A549 (cell line): ENCODE measurements around the gene KRT79.

Experiments
- BHLHE40 ChIP-seq: IDR thresholded peaks from 2 replicates; pipeline ENCODE4 v1.6.1; 2012; ENCODE audit warnings: low read depth, low read length, inconsistent platforms
- CEBPB ChIP-seq, 2 experiments: fragments of >200 bp in 1 of 2; sonication (Bioruptor Twin) in 1 of 2; formaldehyde crosslinking in 1 of 2; IDR thresholded peaks; 2 replicates each; pipeline ENCODE4 v1.6.1; 2012 to 2016
- CHD4 ChIP-seq: fragments of 200-600 bp; sonication (generic); IDR thresholded peaks from 2 replicates; pipeline ENCODE4 v1.6.1; 2016; ENCODE audit warnings: antibody characterized with exemption, mild to moderate bottlenecking, borderline replicate concordance
- EP300 ChIP-seq, 2 experiments: fragments of >200 bp; sonication (Bioruptor Twin); formaldehyde crosslinking; IDR thresholded peaks; 2 replicates in 1 of 2; 3 replicates in 1 of 2; pipeline ENCODE4 v1.6.1; 2016 to 2017
- KDM1A ChIP-seq: fragments of 200-600 bp; sonication (generic); IDR thresholded peaks from 2 replicates; pipeline ENCODE4 v1.6.1; 2016; ENCODE audit warnings: low read depth, mild to moderate bottlenecking
- POLR2A ChIP-seq: IDR thresholded peaks from 2 replicates; pipeline ENCODE4 v1.6.1; 2012; ENCODE audit warnings: mild to moderate bottlenecking, low read length
- TF ChIP-seq, protein P1 (sequence below): fragments of >200 bp; sonication (Bioruptor Twin); formaldehyde crosslinking; IDR thresholded peaks from 3 replicates; pipeline ENCODE4 v1.5.1; 2016
- TF ChIP-seq, protein P2 (sequence below): fragments of 450-650 bp; IDR thresholded peaks from 2 replicates; pipeline ENCODE4 v1.6.1; 2014; ENCODE audit warnings: antibody characterized with exemption
- TF ChIP-seq, protein P3 (sequence below): fragments of 200-600 bp; sonication (generic); IDR thresholded peaks from 2 replicates; pipeline ENCODE4 v1.6.1; 2016; ENCODE audit warnings: antibody characterized with exemption, mild to moderate bottlenecking, moderate library complexity
- TF ChIP-seq, protein P4 (sequence below): fragments of 250-450 bp; sonication (Bioruptor Pico); IDR thresholded peaks from 2 replicates; pipeline ENCODE4 v1.5.0; 2021; ENCODE audit warnings: mild to moderate bottlenecking, moderate library complexity, borderline replicate concordance

GRCh38 chr12:52832451-52832850 is 1.7 kb downstream of the KRT79 start:
- TF ChIP-seq CEBPB (IDR thresholded peaks at IDR 0.05) (no peak), POLR2A (no peak), CHD4 (no peak), KDM1A (no peak), BHLHE40 (no peak), EP300 (IDR thresholded peaks at IDR 0.05) (no peak)
- TF ChIP-seq, protein P1, sequence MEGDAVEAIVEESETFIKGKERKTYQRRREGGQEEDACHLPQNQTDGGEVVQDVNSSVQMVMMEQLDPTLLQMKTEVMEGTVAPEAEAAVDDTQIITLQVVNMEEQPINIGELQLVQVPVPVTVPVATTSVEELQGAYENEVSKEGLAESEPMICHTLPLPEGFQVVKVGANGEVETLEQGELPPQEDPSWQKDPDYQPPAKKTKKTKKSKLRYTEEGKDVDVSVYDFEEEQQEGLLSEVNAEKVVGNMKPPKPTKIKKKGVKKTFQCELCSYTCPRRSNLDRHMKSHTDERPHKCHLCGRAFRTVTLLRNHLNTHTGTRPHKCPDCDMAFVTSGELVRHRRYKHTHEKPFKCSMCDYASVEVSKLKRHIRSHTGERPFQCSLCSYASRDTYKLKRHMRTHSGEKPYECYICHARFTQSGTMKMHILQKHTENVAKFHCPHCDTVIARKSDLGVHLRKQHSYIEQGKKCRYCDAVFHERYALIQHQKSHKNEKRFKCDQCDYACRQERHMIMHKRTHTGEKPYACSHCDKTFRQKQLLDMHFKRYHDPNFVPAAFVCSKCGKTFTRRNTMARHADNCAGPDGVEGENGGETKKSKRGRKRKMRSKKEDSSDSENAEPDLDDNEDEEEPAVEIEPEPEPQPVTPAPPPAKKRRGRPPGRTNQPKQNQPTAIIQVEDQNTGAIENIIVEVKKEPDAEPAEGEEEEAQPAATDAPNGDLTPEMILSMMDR: no peak
- TF ChIP-seq, protein P2, sequence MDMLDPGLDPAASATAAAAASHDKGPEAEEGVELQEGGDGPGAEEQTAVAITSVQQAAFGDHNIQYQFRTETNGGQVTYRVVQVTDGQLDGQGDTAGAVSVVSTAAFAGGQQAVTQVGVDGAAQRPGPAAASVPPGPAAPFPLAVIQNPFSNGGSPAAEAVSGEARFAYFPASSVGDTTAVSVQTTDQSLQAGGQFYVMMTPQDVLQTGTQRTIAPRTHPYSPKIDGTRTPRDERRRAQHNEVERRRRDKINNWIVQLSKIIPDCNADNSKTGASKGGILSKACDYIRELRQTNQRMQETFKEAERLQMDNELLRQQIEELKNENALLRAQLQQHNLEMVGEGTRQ: no peak
- TF ChIP-seq, protein P3, sequence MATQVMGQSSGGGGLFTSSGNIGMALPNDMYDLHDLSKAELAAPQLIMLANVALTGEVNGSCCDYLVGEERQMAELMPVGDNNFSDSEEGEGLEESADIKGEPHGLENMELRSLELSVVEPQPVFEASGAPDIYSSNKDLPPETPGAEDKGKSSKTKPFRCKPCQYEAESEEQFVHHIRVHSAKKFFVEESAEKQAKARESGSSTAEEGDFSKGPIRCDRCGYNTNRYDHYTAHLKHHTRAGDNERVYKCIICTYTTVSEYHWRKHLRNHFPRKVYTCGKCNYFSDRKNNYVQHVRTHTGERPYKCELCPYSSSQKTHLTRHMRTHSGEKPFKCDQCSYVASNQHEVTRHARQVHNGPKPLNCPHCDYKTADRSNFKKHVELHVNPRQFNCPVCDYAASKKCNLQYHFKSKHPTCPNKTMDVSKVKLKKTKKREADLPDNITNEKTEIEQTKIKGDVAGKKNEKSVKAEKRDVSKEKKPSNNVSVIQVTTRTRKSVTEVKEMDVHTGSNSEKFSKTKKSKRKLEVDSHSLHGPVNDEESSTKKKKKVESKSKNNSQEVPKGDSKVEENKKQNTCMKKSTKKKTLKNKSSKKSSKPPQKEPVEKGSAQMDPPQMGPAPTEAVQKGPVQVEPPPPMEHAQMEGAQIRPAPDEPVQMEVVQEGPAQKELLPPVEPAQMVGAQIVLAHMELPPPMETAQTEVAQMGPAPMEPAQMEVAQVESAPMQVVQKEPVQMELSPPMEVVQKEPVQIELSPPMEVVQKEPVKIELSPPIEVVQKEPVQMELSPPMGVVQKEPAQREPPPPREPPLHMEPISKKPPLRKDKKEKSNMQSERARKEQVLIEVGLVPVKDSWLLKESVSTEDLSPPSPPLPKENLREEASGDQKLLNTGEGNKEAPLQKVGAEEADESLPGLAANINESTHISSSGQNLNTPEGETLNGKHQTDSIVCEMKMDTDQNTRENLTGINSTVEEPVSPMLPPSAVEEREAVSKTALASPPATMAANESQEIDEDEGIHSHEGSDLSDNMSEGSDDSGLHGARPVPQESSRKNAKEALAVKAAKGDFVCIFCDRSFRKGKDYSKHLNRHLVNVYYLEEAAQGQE: no peak
- TF ChIP-seq, protein P4, sequence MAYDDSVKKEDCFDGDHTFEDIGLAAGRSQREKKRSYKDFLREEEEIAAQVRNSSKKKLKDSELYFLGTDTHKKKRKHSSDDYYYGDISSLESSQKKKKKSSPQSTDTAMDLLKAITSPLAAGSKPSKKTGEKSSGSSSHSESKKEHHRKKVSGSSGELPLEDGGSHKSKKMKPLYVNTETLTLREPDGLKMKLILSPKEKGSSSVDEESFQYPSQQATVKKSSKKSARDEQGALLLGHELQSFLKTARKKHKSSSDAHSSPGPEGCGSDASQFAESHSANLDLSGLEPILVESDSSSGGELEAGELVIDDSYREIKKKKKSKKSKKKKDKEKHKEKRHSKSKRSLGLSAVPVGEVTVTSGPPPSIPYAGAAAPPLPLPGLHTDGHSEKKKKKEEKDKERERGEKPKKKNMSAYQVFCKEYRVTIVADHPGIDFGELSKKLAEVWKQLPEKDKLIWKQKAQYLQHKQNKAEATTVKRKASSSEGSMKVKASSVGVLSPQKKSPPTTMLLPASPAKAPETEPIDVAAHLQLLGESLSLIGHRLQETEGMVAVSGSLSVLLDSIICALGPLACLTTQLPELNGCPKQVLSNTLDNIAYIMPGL: no peak
